ENCODE measurements around the gene USB1. TPM values are rescaled to one million over a fixed set of nuclear protein-coding genes. Genes with fewer than 3 reads are reported as not detected.

USB1 gene, protein sequence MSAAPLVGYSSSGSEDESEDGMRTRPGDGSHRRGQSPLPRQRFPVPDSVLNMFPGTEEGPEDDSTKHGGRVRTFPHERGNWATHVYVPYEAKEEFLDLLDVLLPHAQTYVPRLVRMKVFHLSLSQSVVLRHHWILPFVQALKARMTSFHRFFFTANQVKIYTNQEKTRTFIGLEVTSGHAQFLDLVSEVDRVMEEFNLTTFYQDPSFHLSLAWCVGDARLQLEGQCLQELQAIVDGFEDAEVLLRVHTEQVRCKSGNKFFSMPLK
- 10 to 100 TPM; 11.7 to 16.7 (median 14.7) TPM for polyA plus RNA-seq (ENCODE audit: insufficient read length in 10 of 10)
- long read RNA-seq, donor 1, partial matches to known transcripts: 0 of 3 reads
- long read RNA-seq, donor 1, other reads (novel, unspliced or antisense): 0 of 3 reads
- long read RNA-seq, donor 2, partial matches to known transcripts: 0 of 7 reads
- long read RNA-seq, donor 2, other reads (novel, unspliced or antisense): 0 of 7 reads
- long read RNA-seq, donor 3, partial matches to known transcripts: 0 of 1 reads
- long read RNA-seq, donor 3, other reads (novel, unspliced or antisense): 0 of 1 reads
- long read RNA-seq, donor 4: 0 reads
- long read RNA-seq, donor 5, partial matches to known transcripts: 0 of 8 reads
- long read RNA-seq, donor 5, other reads (novel, unspliced or antisense): 0 of 8 reads
- long read RNA-seq, donor 6, partial matches to known transcripts: 0 of 3 reads
- long read RNA-seq, donor 6, other reads (novel, unspliced or antisense): 0 of 3 reads
- long read RNA-seq, donor 7, partial matches to known transcripts: 0 of 4 reads
- long read RNA-seq, donor 7, other reads (novel, unspliced or antisense): 0 of 4 reads
- long read RNA-seq, donor 8, partial matches to known transcripts: 6 of 11 reads
- long read RNA-seq, donor 8, other reads (novel, unspliced or antisense): 0 of 11 reads
- long read RNA-seq, donor 9, partial matches to known transcripts: 0 of 1 reads
- long read RNA-seq, donor 9, other reads (novel, unspliced or antisense): 0 of 1 reads

DNA sequence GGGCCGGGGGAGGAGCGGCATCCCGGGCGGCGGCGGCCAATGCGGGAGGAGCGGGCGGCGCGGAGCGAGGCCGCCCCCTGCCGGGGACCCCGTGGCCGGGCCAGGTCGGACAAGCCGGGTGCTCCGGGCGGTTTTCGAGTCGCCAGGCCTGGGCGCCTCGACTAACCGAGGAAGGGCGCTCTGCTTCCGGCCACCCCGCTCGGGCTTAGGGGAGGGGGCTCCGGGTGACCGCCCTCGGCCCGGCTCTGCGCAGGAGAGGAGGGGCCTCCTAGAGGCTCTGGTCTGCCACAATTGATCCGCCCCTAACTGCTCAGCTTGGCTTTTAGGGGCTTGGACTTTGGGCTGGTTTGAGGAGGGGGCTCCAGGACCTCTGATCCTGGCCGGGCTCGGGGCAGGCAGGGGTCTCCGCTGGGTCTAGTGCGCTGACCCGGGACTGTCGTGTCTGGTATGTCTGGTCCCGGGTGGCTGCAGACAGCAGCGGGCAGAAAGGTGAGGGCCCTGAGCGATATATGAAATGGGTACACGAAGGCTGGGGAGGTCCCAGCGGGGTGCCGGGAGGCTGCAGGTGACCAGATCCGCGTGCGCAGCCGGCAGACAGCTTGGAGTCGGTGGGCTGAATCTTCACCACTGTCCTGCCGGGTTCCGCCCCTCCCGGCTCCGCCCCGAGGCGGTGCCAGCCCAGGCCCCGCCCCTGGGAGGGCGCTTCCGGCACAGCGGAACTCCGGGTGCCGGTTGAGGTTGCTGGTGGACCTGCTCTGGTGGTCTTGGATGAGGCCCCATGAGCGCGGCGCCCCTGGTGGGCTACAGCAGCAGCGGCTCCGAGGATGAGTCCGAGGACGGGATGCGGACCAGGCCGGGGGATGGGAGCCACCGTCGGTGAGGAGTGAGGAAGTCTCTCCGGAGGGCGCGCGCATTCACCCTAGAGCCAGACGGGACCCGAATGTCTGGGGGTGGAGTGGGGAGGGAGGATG is at the start of gene USB1:
Gene USB1 (plus strand): TSS at position 702 of the 971 bp plus-strand sequence. CDS start 77 bp downstream, at position 779.
- peak; percentile 82 to 94 (median 92) for DNase-seq

DNA sequence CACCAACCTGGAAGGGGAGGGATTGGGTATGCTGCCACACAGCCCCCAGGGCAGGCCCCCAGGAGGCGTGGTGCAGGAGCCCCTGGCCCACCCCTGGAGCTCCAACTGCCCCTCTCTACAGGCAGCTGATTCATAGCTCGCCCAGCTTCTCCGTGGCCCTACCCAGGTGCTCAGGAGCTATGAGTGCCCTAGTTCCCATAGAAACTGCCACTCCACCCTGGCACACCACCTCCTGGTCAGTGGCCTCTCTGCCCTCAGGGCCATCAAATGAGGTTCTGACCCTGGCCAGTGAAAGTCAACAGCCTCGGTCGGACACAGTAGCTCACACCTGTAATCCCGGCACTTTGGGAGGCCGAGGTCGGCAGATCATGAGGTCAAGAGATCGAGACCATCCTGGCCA is 48.3 kb upstream of the USB1 start:
- no peak for DNase-seq

DNA sequence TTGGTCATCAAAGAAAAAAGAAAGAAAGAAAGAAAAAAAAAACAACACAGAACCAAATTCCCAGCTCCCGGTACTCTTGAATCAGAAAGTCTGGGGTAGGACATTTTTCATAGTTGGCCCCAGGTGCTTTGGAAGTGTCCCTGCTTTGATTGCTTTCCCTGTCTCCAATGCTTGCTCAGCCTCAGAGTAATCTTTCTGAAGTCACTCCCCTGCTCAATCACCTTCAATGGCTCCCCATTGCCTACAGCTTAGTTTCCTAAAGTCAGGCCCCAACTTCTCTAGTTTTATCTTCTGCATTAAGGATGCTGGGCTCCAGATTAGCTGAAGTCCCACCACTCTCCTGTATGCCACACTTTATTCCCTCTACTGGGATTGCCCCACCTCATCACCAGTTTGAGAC is 47.4 kb upstream of the USB1 start:
- no peak for DNase-seq

DNA sequence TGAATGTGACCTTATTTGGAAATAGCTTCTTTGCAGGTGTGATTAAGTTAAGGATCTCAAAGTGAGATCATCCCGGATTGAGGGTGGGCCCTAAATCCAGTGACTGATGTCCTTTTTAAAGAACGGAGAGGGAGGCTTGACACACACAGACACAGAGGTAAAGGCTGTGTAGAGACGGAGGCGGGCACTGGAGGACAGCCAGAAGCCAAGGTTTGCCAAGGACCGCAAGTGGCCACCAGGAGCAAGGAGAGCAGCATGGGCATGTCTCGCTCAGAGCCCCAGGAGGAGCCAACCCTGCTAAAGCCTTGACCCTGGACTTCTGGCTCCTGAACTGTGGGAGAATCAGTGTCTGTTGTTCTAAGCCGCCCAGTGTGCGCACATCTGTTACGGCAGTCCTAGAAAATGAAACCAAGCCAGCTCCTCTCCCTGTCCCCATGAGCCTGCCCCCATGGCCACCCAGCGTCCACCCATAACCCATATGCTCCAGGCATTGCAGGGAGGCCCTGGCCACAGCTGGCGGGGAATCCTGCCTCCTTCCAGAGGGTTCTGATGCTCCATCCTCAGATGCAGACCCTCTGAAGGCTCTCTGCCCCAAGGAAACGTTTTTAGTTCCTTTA is 45.5 kb upstream of the USB1 start:
- no peak for DNase-seq

DNA sequence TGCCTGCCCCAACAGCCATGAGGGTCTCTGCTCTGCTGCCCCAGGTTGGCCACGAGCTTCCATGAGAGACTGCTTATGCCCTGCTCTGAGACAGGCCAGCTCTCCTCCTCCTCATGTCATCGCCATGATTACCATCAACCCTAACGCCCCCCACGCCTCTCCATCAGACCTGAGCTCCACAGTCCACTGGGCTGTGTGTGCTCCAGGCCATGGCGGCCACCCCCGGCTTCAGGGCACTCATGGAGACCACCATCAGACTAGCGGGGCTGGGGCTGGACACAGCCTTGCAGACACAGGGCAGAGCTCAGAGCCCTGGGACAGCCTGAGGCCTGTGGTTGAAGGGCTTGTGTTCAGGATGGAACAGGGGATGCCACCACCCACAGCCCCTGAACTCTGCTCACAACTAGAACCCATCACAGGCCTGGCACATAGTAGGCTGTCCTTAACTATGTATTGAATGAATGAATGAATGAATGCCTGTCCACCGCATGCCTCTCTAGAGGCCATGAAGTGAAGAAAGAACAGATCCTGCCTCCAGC is 44.9 kb upstream of the USB1 start:
- DNase-seq: no peak

DNA sequence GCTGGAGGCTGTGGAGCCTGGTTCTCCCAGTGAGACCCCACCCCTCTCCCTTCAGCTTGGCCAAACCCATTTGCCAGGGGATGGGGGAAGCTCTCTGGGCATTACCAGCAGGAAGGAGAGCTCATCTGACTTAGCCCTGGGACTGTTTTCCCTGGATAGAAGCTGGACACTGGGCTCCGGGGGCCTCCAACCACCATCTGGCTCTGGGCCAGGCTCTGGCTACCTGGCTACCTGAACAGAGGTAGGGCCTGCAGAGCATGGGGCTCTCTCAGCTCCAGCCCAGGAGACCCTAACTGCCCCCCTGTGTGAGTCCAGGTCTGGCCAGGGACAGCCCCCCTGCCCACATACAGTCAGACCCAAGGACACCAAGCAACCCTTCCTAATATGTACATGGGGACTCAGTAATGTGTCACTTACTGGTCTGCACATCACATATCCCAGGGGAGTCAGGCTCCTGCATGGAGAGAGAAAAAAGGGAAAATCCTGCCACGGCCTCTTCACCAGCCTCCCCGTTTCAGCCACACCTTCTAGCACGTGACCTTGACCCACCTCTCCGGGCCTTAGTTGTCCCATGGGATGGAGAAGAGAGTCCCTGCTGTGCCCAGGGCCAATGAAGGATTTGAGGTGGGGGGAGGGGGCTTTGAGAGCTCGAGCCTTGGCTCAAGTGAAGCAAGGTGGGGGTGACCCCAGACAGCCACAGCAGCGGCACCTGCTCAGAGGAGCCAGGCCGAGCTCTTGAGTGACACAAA is 44.1 kb upstream of the USB1 start:
- no peak for DNase-seq

DNA sequence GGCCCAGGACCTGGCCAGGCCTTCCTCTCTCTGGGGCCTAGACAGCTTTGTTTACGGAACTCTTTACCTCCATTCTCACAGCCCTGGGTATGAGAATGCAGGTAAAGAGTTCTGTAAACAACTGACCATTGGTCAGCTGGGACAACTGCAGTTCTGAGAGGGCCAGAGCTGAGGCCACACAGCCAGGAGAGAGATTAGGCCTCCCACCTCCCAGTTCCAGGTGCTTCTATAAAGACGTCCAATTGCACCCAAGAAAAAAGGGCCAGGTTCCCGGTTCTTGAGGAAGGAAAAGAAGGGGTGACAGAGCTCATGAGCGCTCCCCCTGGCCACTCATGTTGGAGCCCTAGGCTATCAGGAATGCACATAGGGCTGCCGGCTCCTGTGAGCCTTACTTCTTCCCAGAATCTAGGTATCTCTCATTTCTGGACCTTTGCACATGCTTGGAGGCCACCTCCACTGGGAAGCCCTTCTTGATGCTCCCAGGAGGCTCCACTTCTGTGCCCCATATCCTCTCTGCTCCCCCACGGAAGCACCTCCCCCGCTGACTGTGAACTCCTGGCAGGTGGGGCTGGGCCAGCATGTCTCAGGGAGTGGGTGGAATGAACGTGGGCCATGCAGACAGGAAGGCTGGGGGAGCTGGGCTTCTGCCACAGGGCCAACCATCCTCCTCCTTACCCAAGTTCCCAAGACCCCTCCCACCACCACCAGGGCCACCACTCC is 43.4 kb upstream of the USB1 start:
- no peak for DNase-seq

DNA sequence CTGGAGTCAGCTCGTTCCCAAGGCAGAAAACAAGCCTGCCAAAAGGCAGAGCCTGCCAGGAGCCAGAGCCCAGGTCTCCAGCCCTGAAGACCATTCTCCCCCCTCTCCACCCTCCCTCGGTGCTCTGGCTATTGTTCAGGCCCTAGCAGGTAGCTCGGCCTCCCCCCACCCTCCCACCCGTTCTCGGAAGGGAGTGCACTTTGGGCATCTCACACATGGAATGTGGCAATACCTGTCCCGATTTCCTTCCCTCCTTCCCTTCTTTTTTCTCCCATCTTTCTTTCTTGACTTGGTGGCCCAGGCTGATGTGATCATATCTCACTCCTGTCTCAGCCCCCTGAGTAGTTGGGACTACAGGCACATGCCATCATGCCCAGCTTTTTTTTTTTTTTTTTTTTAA is 42.7 kb upstream of the USB1 start:
- DNase-seq: no peak

DNA sequence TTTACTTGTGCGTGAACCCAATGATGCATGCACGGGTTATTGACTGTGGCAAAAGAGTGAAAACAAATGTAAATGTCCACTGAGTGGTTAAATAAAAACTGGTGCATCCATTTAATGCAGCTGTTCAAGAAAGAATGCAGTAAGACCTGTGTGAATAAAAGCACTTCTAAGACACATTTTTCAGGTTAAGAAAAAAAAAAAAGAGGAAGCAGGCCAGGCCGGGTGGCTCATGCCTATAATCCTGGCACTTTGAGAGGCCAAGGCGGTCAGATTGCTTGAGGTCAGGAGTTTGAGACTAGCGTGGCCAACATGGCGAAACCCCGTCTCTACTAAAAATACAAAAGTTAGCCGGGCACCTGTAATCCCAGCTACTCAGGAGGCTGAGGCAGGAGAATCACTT is 42.1 kb upstream of the USB1 start:
- DNase-seq: no peak

DNA sequence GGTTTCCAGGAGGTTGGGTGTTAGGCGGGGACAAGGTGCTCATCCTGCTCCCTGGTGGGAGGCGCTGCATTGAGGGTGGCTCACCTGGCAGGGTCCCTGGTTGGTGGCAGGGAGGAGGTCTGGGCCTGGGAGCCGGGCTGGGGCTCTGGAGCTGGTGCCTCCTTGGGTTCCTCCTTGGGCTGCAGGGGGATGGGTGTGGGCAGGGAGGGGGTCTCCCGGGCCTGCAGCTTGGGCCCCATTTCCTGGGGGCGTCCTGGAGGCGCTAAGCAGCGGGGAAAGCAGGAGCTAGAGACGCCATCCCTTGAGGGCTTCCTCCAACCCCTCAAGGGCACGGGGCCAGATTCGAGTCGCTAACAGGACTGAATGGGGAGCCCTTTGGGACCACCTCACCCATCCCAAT is 41.4 kb upstream of the USB1 start:
- no peak for DNase-seq

DNA sequence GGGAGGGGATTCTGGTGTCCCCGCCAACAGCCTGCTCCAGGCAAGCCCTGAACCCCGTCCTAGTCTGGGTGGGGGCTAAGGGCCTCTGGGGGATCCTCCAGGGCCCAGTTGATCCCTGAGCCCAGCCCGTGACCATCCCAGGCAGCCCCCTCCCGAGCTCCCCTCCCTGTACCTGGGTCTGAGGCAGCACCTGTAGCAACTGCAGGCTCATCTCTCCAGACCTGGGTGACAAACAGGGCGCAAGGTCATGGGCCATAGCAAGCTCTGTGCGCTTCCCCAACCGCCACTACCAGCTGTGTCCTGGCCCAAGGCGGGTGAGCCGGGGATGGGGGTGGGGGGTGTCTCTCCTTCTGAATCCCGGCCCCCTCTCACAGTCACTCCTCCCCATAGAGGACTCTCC is 40.9 kb upstream of the USB1 start:
- DNase-seq: no peak

DNA sequence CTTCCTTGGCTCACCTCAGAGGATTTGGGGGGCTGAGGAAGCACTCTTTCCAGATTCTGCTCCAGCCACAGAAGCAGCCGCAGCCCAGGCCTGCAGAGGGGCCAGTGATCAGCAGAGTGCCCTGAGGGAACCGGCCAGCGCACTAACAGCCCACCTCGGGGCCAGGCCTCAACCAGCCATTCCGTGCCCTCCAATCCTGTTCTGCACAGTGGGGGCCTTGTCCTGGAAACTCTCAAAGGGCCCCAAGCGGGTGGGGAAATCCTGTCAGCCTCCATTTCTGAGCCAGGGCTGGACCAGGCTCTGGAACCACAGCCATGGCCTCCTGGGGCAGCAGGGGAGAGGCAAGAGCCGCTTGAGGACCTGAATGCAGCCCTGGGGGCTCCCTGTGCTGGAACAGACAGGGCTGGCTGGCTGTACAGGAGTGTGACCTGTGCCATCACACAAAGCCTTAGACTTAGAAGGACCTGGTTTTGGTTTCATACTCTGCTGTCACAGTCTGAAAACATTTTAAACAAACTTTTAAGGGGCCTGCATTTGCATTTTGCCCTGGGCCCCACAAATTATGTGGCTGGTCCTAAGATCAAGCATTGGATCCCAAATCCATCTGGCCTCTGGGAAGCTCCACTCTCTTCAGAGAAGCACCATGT is 40.3 kb upstream of the USB1 start:
- no peak for DNase-seq

DNA sequence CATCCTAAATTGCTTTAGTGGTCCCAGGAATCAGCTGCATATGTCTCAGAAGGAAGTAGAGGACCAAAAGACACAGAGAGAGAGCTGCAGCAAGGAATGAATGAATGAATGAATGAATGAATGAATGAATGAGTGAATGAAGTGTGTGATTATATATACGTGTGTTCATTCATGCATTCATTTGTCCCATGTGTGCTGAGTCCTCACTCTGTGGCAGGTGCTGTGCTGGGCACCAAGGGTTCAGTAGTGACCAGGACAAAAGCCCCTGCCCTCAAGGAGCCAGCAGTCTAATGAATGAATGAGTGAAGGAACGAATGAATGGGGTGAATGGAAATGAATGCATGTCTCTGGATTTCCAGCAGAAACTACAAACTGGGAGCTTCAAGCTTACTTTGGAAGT is 39.7 kb upstream of the USB1 start:
- no peak for DNase-seq

DNA sequence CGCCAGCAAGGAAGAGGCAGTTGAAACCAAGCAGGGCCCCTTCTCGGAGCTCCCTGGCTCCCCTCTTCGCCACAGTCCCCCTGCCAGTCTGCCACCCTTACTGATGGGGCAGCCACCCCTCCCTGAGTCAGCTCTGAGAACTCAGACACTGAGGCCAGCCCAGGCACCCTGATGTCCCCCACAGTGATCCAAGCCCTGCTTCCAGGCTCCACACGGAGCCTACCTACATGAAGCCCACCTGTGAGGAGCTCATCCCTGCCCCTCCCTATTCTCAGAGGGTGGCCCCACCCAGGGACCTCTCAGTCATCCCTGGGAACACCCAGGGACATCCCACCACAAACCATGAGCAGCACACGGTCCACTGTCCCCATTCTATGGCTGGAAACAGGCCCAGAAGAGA is 39.2 kb upstream of the USB1 start:
- no peak for DNase-seq

DNA sequence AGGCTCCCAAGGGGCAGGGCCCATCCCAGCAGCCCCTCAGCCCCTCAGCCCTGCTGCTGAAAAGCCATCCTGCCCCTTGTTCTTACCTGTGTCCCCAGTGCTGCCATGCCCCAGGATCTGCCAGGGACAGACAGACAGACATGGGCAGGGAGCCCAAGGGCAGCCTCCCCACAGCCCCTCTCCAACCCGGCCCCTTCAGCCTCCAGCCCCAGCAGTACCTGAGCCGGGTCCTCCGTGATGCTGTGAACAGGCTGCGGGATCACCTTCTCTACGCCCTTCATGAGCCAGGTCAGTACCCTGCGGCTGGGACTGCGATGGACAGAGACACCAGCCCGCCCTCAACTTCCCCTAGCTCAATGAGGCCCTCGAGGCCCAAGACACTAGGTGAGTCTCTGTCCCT is 38.5 kb upstream of the USB1 start:
- no peak for DNase-seq

DNA sequence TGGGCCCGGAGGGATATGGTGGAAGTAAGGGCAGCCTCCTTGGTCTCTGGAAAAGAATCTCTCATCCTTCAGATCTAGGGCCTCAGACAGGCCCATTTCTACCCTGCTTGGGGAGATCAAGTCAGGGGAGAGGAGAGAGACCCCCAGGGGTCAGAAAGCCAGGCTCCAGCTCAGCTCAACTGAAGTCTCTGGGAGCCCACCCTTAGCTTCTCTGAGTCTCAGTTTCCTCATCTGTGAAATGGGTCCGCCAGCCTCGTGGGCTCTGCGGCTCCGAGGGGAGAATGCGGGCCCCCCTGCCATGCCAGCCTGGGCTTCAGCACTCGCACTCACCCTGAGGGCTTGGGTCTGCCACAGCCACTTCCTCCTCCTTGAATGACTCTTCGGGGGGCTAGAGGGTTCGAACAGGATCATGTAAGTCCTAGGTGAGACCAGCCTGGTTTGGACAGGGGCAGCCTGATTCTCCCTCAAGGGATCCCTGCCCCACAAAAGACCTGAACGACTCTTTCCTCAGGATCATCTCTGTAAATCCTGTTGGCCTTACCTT is 37.0 kb upstream of the USB1 start:
- no peak for DNase-seq

DNA sequence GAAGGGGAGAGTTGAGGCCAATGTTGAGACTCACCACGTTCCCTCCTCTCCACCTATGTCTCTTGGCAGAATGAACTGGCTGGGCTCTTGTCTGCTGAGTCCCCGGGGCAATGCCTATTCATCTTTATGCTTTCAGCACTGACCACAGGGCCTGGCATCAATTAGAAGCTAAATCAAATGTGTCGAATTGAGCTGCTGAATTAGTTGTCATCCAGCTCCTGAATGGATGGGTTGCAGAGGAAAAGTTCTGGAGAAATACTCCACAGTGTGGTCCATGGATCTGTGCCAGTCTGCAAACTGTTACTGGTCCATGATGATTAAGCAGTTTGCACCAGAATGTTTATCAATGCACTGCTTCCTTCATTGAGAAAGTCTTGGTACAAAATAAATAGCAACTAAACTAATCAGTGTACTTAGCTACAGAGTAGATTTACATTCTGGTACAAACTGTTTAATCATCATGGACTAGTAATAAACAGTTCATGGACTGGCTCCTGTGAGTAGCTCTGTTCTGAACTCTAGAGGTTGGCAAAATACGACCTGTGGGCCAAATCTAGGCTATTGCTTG is 34.9 kb upstream of the USB1 start:
- no peak for DNase-seq

DNA sequence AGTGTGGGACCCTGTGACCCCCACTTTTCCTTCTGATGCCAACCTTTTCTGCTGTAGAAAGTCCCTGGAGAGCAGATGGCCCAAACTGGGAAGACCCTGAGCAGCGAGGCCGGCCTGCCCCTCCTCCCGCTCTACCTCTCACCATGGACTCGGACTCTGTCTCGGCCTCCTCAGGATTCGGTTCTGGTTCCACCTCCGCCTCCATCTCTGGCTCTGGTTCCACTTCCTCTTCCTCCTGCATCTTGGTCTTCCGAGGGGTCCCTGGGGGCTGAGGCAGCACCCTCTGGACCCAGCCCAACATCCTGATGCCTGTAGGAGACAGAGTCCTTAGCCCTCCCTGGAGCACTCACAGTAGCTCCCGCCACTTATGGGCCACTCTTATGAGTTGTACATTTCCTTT is 34.2 kb upstream of the USB1 start:
- DNase-seq: no peak

Data from muscle of back (tissue), 13 donors.